Stimulated activated effector memory CD8-positive, alpha-beta T cell treated with anti-CD3 and anti-CD28 coated beads, Interleukin-12 subunit alpha, Interleukin-12 subunit beta, amount 100 ng/mL, for 72 hours (primary cell): ENCODE measurements around the gene ADAM10.

Source experiments
- ATAC-seq: fragments of 150-1000 bp; cut with Tn5 transposase; 2 replicates; pipeline ENCODE4 v1.10.0; 2021
- DNase-seq, 2 donors: peaks; one replicate each; pipeline ENCODE4 v3.0.0; 2021 to 2022; ENCODE audit warnings: low spot score in 2 of 2
- H3K27ac Mint-ChIP-seq: one replicate; pipeline ENCODE4 v1.8.0; 2022; ENCODE audit warnings: mild to moderate bottlenecking, mixed read lengths
- H3K36me3 Mint-ChIP-seq: one replicate; pipeline ENCODE4 v1.8.0; 2022; ENCODE audit warnings: mild to moderate bottlenecking, mixed read lengths
- H3K4me1 Mint-ChIP-seq: one replicate; pipeline ENCODE4 v1.8.0; 2022; ENCODE audit warnings: mixed read lengths
- H3K4me3 Mint-ChIP-seq: one replicate; pipeline ENCODE4 v1.8.0; 2022; ENCODE audit warnings: mild to moderate bottlenecking, mixed read lengths
- H3K9me3 Mint-ChIP-seq: one replicate; pipeline ENCODE4 v1.8.0; 2022; ENCODE audit warnings: mixed read lengths

Gene ADAM10

GRCh38 chr15:58710701-58711100 is 38.8 kb downstream of the ADAM10 start:
- no peak for DNase-seq
- Mint-ChIP-seq H3K4me3 (no peak overlapping the region), H3K9me3 (no peaks in the 10 kb centered on the region), H3K4me1 (peaks cover 13% of the 10 kb centered on the region), H3K36me3 (peaks cover 40% of the 10 kb centered on the region), H3K27ac (no peak overlapping the region)
- no peak for ATAC-seq

- Mint-ChIP-seq H3K27ac (peak overlapping the region; percentile 56), H3K36me3 (peaks cover 24% of the 10 kb centered on the region), H3K9me3 (peaks cover 6% of the 10 kb centered on the region), H3K4me1 (peaks cover 26% of the 10 kb centered on the region), H3K4me3 (no peak overlapping the region)
- ATAC-seq = no peak
- no peak for DNase-seq
These were observed 42.1 kb downstream of the ADAM10 start for GRCh38 chr15:58707397-58707796.

- Mint-ChIP-seq H3K9me3 (peaks cover 8% of the 10 kb centered on the region), H3K4me1 (peaks cover 38% of the 10 kb centered on the region), H3K4me3 (no peak overlapping the region), H3K36me3 (peaks cover 36% of the 10 kb centered on the region), H3K27ac (no peak overlapping the region)
- no peak for ATAC-seq
- DNase-seq = no peak
These were observed 44.4 kb downstream of the ADAM10 start for GRCh38 chr15:58705105-58705504.

- peaks cover 40% of the 10 kb centered on the region for H3K36me3 Mint-ChIP-seq
- no peak for ATAC-seq
- no peak overlapping the region for H3K4me3 Mint-ChIP-seq
- peaks cover 9% of the 10 kb centered on the region for H3K9me3 Mint-ChIP-seq
- no peak for DNase-seq
- H3K27ac Mint-ChIP-seq = no peak overlapping the region
- peaks cover 46% of the 10 kb centered on the region for H3K4me1 Mint-ChIP-seq
These were observed 45.2 kb downstream of the ADAM10 start for GRCh38 chr15:58704155-58704865.

- DNase-seq (no peak), ATAC-seq (no peak)
- Mint-ChIP-seq H3K36me3 (peaks cover 40% of the 10 kb centered on the region), H3K4me3 (no peak overlapping the region), H3K27ac (no peak overlapping the region), H3K4me1 (peaks cover 53% of the 10 kb centered on the region), H3K9me3 (peaks cover 14% of the 10 kb centered on the region)
These were observed 45.9 kb downstream of the ADAM10 start for GRCh38 chr15:58703610-58704009.

GRCh38 chr15:58702233-58702632 is 47.3 kb downstream of the ADAM10 start:
- H3K4me1 Mint-ChIP-seq = peaks cover 52% of the 10 kb centered on the region
- H3K4me3 Mint-ChIP-seq = no peak overlapping the region
- ATAC-seq = no peak

GRCh38 chr15:58701376-58701775 is 48.1 kb downstream of the ADAM10 start:
- no peak for ATAC-seq
- no peak for DNase-seq
- peaks cover 57% of the 10 kb centered on the region for H3K4me1 Mint-ChIP-seq
- H3K9me3 Mint-ChIP-seq = peaks cover 14% of the 10 kb centered on the region
- peak overlapping the region; percentile 54 for H3K27ac Mint-ChIP-seq
- peaks cover 26% of the 10 kb centered on the region for H3K36me3 Mint-ChIP-seq
- H3K4me3 Mint-ChIP-seq = no peak overlapping the region

More at GRCh38 chr15:58702233-58702632, 47.3 kb downstream of the ADAM10 start:
- peaks cover 14% of the 10 kb centered on the region for H3K9me3 Mint-ChIP-seq
- DNase-seq = no peak
- H3K27ac Mint-ChIP-seq = peak overlapping the region; percentile 54
- H3K36me3 Mint-ChIP-seq = peaks cover 34% of the 10 kb centered on the region

- H3K4me3 Mint-ChIP-seq = no peak overlapping the region
- no peak for DNase-seq
- H3K36me3 Mint-ChIP-seq = peaks cover 24% of the 10 kb centered on the region
- peaks cover 14% of the 10 kb centered on the region for H3K9me3 Mint-ChIP-seq
- no peak overlapping the region for H3K27ac Mint-ChIP-seq
- ATAC-seq = no peak
- peaks cover 63% of the 10 kb centered on the region for H3K4me1 Mint-ChIP-seq
These were observed 49.7 kb downstream of the ADAM10 start for GRCh38 chr15:58699769-58700168.

- no peak for DNase-seq
- peaks cover 68% of the 10 kb centered on the region for H3K4me1 Mint-ChIP-seq
- H3K4me3 Mint-ChIP-seq = no peak overlapping the region
- no peak overlapping the region for H3K27ac Mint-ChIP-seq
- H3K9me3 Mint-ChIP-seq = peaks cover 13% of the 10 kb centered on the region
- peak; percentile 26 for ATAC-seq
- peaks cover 24% of the 10 kb centered on the region for H3K36me3 Mint-ChIP-seq
These were observed 50.4 kb downstream of the ADAM10 start for GRCh38 chr15:58698887-58699641.

- Mint-ChIP-seq H3K4me1 (peaks cover 62% of the 10 kb centered on the region), H3K27ac (peak overlapping the region; percentile 78), H3K4me3 (no peak overlapping the region), H3K36me3 (peaks cover 24% of the 10 kb centered on the region), H3K9me3 (peaks cover 10% of the 10 kb centered on the region)
- DNase-seq (no peak), ATAC-seq (no peak)
These were observed 52.3 kb downstream of the ADAM10 start for GRCh38 chr15:58697220-58697619.

- DNase-seq = no peak
These were observed 52.8 kb downstream of the ADAM10 start for GRCh38 chr15:58696738-58697137.

GRCh38 chr15:58694641-58695398 is 54.7 kb downstream of the ADAM10 start:
- Mint-ChIP-seq H3K4me3 (no peak overlapping the region), H3K4me1 (peaks cover 63% of the 10 kb centered on the region), H3K9me3 (peaks cover 8% of the 10 kb centered on the region), H3K36me3 (peaks cover 7% of the 10 kb centered on the region), H3K27ac (no peak overlapping the region)
- ATAC-seq (no peak), DNase-seq (no peak)

More at GRCh38 chr15:58696738-58697137, 52.8 kb downstream of the ADAM10 start:
- Mint-ChIP-seq H3K9me3 (peaks cover 8% of the 10 kb centered on the region), H3K4me3 (no peak overlapping the region), H3K4me1 (peaks cover 65% of the 10 kb centered on the region), H3K36me3 (peaks cover 24% of the 10 kb centered on the region), H3K27ac (peak overlapping the region; percentile 78)
- no peak for ATAC-seq

GRCh38 chr15:58690703-58691102 is 58.8 kb downstream of the ADAM10 start:
- Mint-ChIP-seq H3K27ac (peak overlapping the region; percentile 20), H3K9me3 (peaks cover 3% of the 10 kb centered on the region), H3K4me3 (no peak overlapping the region), H3K36me3 (no peaks in the 10 kb centered on the region), H3K4me1 (peaks cover 49% of the 10 kb centered on the region)
- ATAC-seq (no peak), DNase-seq (no peak)

GRCh38 chr15:58689646-58690045 is 59.9 kb downstream of the ADAM10 start:
- Mint-ChIP-seq H3K27ac (no peak overlapping the region), H3K4me3 (no peak overlapping the region), H3K9me3 (peaks cover 3% of the 10 kb centered on the region), H3K36me3 (no peaks in the 10 kb centered on the region), H3K4me1 (peaks cover 44% of the 10 kb centered on the region)
- ATAC-seq (no peak), DNase-seq (no peak)

- Mint-ChIP-seq H3K4me3 (no peak overlapping the region), H3K4me1 (peaks cover 37% of the 10 kb centered on the region), H3K36me3 (no peaks in the 10 kb centered on the region)
These were observed 63.2 kb downstream of the ADAM10 start for GRCh38 chr15:58686286-58686685.

More at GRCh38 chr15:58686286-58686685, 63.2 kb downstream of the ADAM10 start:
- Mint-ChIP-seq H3K9me3 (no peaks in the 10 kb centered on the region), H3K27ac (no peak overlapping the region)
- DNase-seq (no peak), ATAC-seq (no peak)
